Measurements from ENCODE around the gene PLEKHB2. TPM values are rescaled to one million over a fixed set of nuclear protein-coding genes. Genes with fewer than 3 reads are reported as not detected.

PLEKHB2 gene
- total and polyA plus RNA-seq, 10 of the 15 experiments (the other 5 are each of a cell fraction or from before 2014, with no cell fraction given), result 12.3 to 55.6 (median 26.2) TPM

DNA sequence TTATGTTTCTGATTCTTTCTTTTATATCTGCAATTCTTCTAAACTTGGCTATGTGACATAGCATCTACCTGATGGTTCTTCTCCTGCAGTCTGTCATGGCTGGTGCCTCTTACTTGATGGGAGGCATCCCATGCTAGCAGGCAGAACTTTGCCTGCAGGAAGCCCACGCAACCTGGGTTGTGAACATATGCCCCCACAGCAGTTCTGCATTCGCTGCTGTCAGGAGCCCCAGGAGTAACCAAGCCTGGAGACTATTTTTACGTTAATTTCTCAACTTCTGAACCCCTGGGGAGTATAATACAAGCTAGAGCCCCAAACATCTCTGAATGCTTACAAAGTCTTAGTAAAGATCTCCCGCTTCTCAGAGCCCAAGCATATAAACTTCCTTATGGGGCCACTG is 23.9 kb upstream of the PLEKHB2 start:
- SMC1A ChIA-PET (ENCODE audit: uncharacterized antibody, unreplicated experiment), result no interaction called here
- Histone ChIP-seq H4K20me1 (ENCODE audit: control insufficient read depth, insufficient read depth) (peaks cover 7% of the 10 kb centered on the region), H3K9ac (ENCODE audit: control insufficient read depth, insufficient read depth, low read length) (no peak overlapping the region), H3K4me3 (no peak overlapping the region), H3K27ac (ENCODE audit: control insufficient read depth, insufficient read depth) (no peak overlapping the region), H3K36me3 (ENCODE audit: control insufficient read depth in 2 of 2, insufficient read depth in 2 of 2, low read length in 1 of 2) (peaks cover 8 to 52% of the 10 kb centered on the region in 2 experiments), H3K79me2 (ENCODE audit: control insufficient read depth, insufficient read depth, low read length) (peaks cover 35% of the 10 kb centered on the region), H2AFZ (ENCODE audit: control insufficient read depth, low read depth, low read length) (no peak overlapping the region), H3K9me3 (replicated peaks; ENCODE audit: control insufficient read depth, insufficient read depth, low read length) (no peaks in the 10 kb centered on the region), H3K4me2 (ENCODE audit: control insufficient read depth, insufficient read depth) (no peak overlapping the region), H3K4me1 (ENCODE audit: control insufficient read depth, insufficient read depth, low read length) (no peaks in the 10 kb centered on the region), H3K27me3 (replicated peaks in 1 of 2; ENCODE audit: control insufficient read depth in 2 of 2, insufficient read depth in 2 of 2, low read length in 1 of 2) (no peaks in the 10 kb centered on the region)
- POLR2A ChIA-PET, result no interaction called here
- RAD21 ChIA-PET (ENCODE audit: unreplicated experiment), result no interaction called here
- no peak for TF ChIP-seq HCFC1 (IDR thresholded peaks at IDR 0.05; ENCODE audit: low read length)
- no peak for TF ChIP-seq ELK1 (IDR thresholded peaks at IDR 0.05; ENCODE audit: low read depth, low read length)
- TF ChIP-seq ATF7 (IDR thresholded peaks at IDR 0.05; ENCODE audit: low read depth), result no peak
- TF ChIP-seq RAD21 (IDR thresholded peaks at IDR 0.05; ENCODE audit: insufficient read depth, low read depth, low read length), result no peak
- TF ChIP-seq ASH2L (IDR thresholded peaks at IDR 0.05; ENCODE audit: borderline replicate concordance, low read depth), result no peak
- no peak for TF ChIP-seq E2F4 (IDR thresholded peaks at IDR 0.05; ENCODE audit: low read depth, low read length)
- TF ChIP-seq NR2C1 (IDR thresholded peaks at IDR 0.05), result no peak
- TF ChIP-seq CBX3 (IDR thresholded peaks at IDR 0.05; ENCODE audit: borderline replicate concordance, low read depth), result no peak
- TF ChIP-seq PAX5 (IDR thresholded peaks at IDR 0.05; ENCODE audit: borderline replicate concordance, low read depth, low read length), result no peak
- no peak for TF ChIP-seq IKZF2 (IDR thresholded peaks at IDR 0.05)
- TF ChIP-seq TCF3 (IDR thresholded peaks at IDR 0.05; ENCODE audit: borderline replicate concordance, insufficient read depth, low read depth, low read length), result no peak
- no peak for TF ChIP-seq MYC (IDR thresholded peaks at IDR 0.05; ENCODE audit: insufficient read depth, insufficient read length, insufficient replicate concordance, low read length, severe bottlenecking)
- no peak for TF ChIP-seq JUNB (IDR thresholded peaks at IDR 0.05)
- no peak for TF ChIP-seq EZH2 (IDR thresholded peaks at IDR 0.05; ENCODE audit: borderline replicate concordance, control insufficient read depth, low read depth, low read length)
- TF ChIP-seq POLR2A (IDR thresholded peaks at IDR 0.05; ENCODE audit: low read depth, low read length), result no peak
- no peak for TF ChIP-seq NFYB (IDR thresholded peaks at IDR 0.05; ENCODE audit: insufficient read depth, low read depth, low read length)
- TF ChIP-seq KDM1A (IDR thresholded peaks at IDR 0.05; ENCODE audit: borderline replicate concordance), result no peak
- TF ChIP-seq TBL1XR1 (IDR thresholded peaks at IDR 0.05; ENCODE audit: low read depth, low read length), result no peak
- TF ChIP-seq ZNF217 (IDR thresholded peaks at IDR 0.05), result no peak
- no peak for TF ChIP-seq ZNF622 (IDR thresholded peaks at IDR 0.05)
- CTCF ChIA-PET, result no interaction called here
- in situ Hi-C loops (cut with MboI) (no loop called here), intact Hi-C loops (cut with micrococcal nuclease; ENCODE audit: unreplicated experiment) (no loop called here)
- WGBS (ENCODE audit: insufficient coverage, insufficient replicate concordance, low lambda C conversion rate, missing lambda C conversion rate), result 66% methylated on average over 4 of the region's 4 CpGs
- FAIRE-seq, result no peak
- DNase-seq (ENCODE audit: low read depth, low spot score), result no peak
- BruUV-seq (replicated peaks), result TSS peak; percentile 44
- ATAC-seq, result no peak

Measured in GM12878 (cell line).